ENCODE results near the gene CAPN8.

- no peak for TF ChIP-seq CTCF (IDR thresholded peaks at IDR 0.05; ENCODE audit: insufficient read depth, low read depth, low read length)
- no peak for TF ChIP-seq EZH2 (IDR thresholded peaks at IDR 0.05; ENCODE audit: insufficient read depth, low read length)
Measured at GRCh38 chr1:223695941-223696340, 30.4 kb upstream of the CAPN8 start.
